Central memory CD8-positive, alpha-beta T cell (primary cell): Measurements from ENCODE around the gene POLR1C.
"Not testable (repeated sequence)": the region's sequence is repeated elsewhere in the genome, so short reads cannot be mapped to it uniquely, and the experiment has no call there.

Source experiments
- ATAC-seq: fragments of 150-1000 bp; cut with Tn5 transposase; replicated peaks from 2 replicates; pipeline ENCODE4 v1.10.0; 2022; ENCODE audit warnings: mild to moderate bottlenecking, moderate FRiP score, moderate number of reproducible peaks; ENCODE audit not compliant: poor library complexity, severe bottlenecking; ENCODE audit errors: extremely low read depth
- DNase-seq, 2 donors: peaks; one replicate each; pipeline ENCODE4 v3.0.0; 2021; ENCODE audit warnings: low spot score in 2 of 2
- H3K27ac Mint-ChIP-seq: one replicate; pipeline ENCODE4 v1.8.0; 2022; ENCODE audit warnings: low read depth, mild to moderate bottlenecking, moderate library complexity, mixed read lengths
- H3K27me3 Mint-ChIP-seq: one replicate; pipeline ENCODE4 v1.8.0; 2022; ENCODE audit warnings: mixed read lengths
- H3K36me3 Mint-ChIP-seq: one replicate; pipeline ENCODE4 v1.8.0; 2022; ENCODE audit warnings: mild to moderate bottlenecking, moderate library complexity, mixed read lengths; ENCODE audit not compliant: insufficient read depth
- H3K4me1 Mint-ChIP-seq: one replicate; pipeline ENCODE4 v1.8.0; 2022; ENCODE audit warnings: mixed read lengths
- H3K4me3 Mint-ChIP-seq: one replicate; pipeline ENCODE4 v1.8.0; 2022; ENCODE audit warnings: mild to moderate bottlenecking, moderate library complexity, mixed read lengths
- H3K9me3 Mint-ChIP-seq: one replicate; pipeline ENCODE4 v1.8.0; 2022; ENCODE audit warnings: mixed read lengths

Gene POLR1C

GRCh38 chr6:43495409-43495941 is 21.4 kb upstream of the POLR1C start:
- Mint-ChIP-seq H3K36me3 (peaks cover 9% of the 10 kb centered on the region), H3K4me3 (peak overlapping the region; percentile 58), H3K4me1 (peaks cover 31% of the 10 kb centered on the region), H3K9me3 (no peaks in the 10 kb centered on the region), H3K27ac (peak overlapping the region; percentile 91), H3K27me3 (no peaks in the 10 kb centered on the region)
- ATAC-seq: peak; percentile 84
- DNase-seq: no peak

GRCh38 chr6:43496370-43497128 is 20.3 kb upstream of the POLR1C start:
- no peak overlapping the region for H3K27ac Mint-ChIP-seq
- ATAC-seq (no peak), DNase-seq (no peak)
- H3K27me3 Mint-ChIP-seq: no peaks in the 10 kb centered on the region
- H3K4me1 Mint-ChIP-seq: peaks cover 31% of the 10 kb centered on the region
- H3K9me3 Mint-ChIP-seq: no peaks in the 10 kb centered on the region
- H3K36me3 Mint-ChIP-seq: peaks cover 20% of the 10 kb centered on the region
- no peak overlapping the region for H3K4me3 Mint-ChIP-seq

- no peak for DNase-seq
- no peaks in the 10 kb centered on the region for H3K9me3 Mint-ChIP-seq
- H3K4me3 Mint-ChIP-seq: no peak overlapping the region
- H3K27me3 Mint-ChIP-seq: no peaks in the 10 kb centered on the region
- H3K27ac Mint-ChIP-seq: no peak overlapping the region
- H3K36me3 Mint-ChIP-seq: peaks cover 20% of the 10 kb centered on the region
- peaks cover 31% of the 10 kb centered on the region for H3K4me1 Mint-ChIP-seq
- no peak for ATAC-seq
These were observed 19.8 kb upstream of the POLR1C start for GRCh38 chr6:43497129-43497396.

- no peak overlapping the region for H3K4me3 Mint-ChIP-seq
- H3K27ac Mint-ChIP-seq: no peak overlapping the region
- ATAC-seq (no peak), DNase-seq (no peak)
- no peaks in the 10 kb centered on the region for H3K27me3 Mint-ChIP-seq
- peaks cover 21% of the 10 kb centered on the region for H3K36me3 Mint-ChIP-seq
- no peaks in the 10 kb centered on the region for H3K9me3 Mint-ChIP-seq
- H3K4me1 Mint-ChIP-seq: peaks cover 26% of the 10 kb centered on the region
These were observed 19.2 kb upstream of the POLR1C start for GRCh38 chr6:43497689-43498088.

- H3K4me3 Mint-ChIP-seq, H3K27ac Mint-ChIP-seq: not testable (repeated sequence)
These were observed 18.6 kb upstream of the POLR1C start for GRCh38 chr6:43498291-43498690.

GRCh38 chr6:43499028-43499815 is 17.7 kb upstream of the POLR1C start:
- H3K4me1 Mint-ChIP-seq: peaks cover 14% of the 10 kb centered on the region
- H3K36me3 Mint-ChIP-seq: peaks cover 28% of the 10 kb centered on the region
- H3K4me3 Mint-ChIP-seq: no peak overlapping the region
- no peaks in the 10 kb centered on the region for H3K9me3 Mint-ChIP-seq
- DNase-seq (no peak), ATAC-seq (no peak)
- H3K27me3 Mint-ChIP-seq: no peaks in the 10 kb centered on the region
- no peak overlapping the region for H3K27ac Mint-ChIP-seq

More at GRCh38 chr6:43498291-43498690, 18.6 kb upstream of the POLR1C start:
- H3K9me3 Mint-ChIP-seq, H3K27me3 Mint-ChIP-seq, ATAC-seq, DNase-seq: not testable (repeated sequence)
- H3K36me3 Mint-ChIP-seq: peaks cover 21% of the 10 kb centered on the region
- H3K4me1 Mint-ChIP-seq: peaks cover 21% of the 10 kb centered on the region

GRCh38 chr6:43500921-43501320 is 16.0 kb upstream of the POLR1C start:
- Mint-ChIP-seq H3K9me3 (no peaks in the 10 kb centered on the region), H3K27me3 (no peaks in the 10 kb centered on the region)
- no peak for DNase-seq

GRCh38 chr6:43502666-43503065 is 14.2 kb upstream of the POLR1C start:
- H3K4me1 Mint-ChIP-seq: peaks cover 11% of the 10 kb centered on the region
- no peaks in the 10 kb centered on the region for H3K9me3 Mint-ChIP-seq
- DNase-seq (no peak), ATAC-seq (no peak)
- H3K27me3 Mint-ChIP-seq: peaks cover 2% of the 10 kb centered on the region
- no peak overlapping the region for H3K4me3 Mint-ChIP-seq
- peaks cover 28% of the 10 kb centered on the region for H3K36me3 Mint-ChIP-seq
- H3K27ac Mint-ChIP-seq: peak overlapping the region; percentile 35

More at GRCh38 chr6:43500921-43501320, 16.0 kb upstream of the POLR1C start:
- Mint-ChIP-seq H3K4me3 (no peak overlapping the region), H3K36me3 (peaks cover 30% of the 10 kb centered on the region), H3K4me1 (peaks cover 3% of the 10 kb centered on the region), H3K27ac (peak overlapping the region; percentile 41)
- no peak for ATAC-seq

GRCh38 chr6:43503443-43503842 is 13.4 kb upstream of the POLR1C start:
- DNase-seq (no peak), ATAC-seq (no peak)
- Mint-ChIP-seq H3K9me3 (no peaks in the 10 kb centered on the region), H3K36me3 (peaks cover 26% of the 10 kb centered on the region), H3K27ac (peak overlapping the region; percentile 35), H3K27me3 (peaks cover 10% of the 10 kb centered on the region), H3K4me3 (no peak overlapping the region), H3K4me1 (peaks cover 15% of the 10 kb centered on the region)

GRCh38 chr6:43504756-43505593 is 11.9 kb upstream of the POLR1C start:
- no peak for DNase-seq
- Mint-ChIP-seq H3K36me3 (peaks cover 23% of the 10 kb centered on the region), H3K9me3 (no peaks in the 10 kb centered on the region), H3K4me3 (no peak overlapping the region), H3K4me1 (peaks cover 25% of the 10 kb centered on the region), H3K27ac (no peak overlapping the region), H3K27me3 (peaks cover 22% of the 10 kb centered on the region)
- no peak for ATAC-seq

GRCh38 chr6:43505718-43506117 is 11.2 kb upstream of the POLR1C start:
- Mint-ChIP-seq H3K36me3 (peaks cover 20% of the 10 kb centered on the region), H3K27ac (peak overlapping the region; percentile 71), H3K4me3 (no peak overlapping the region), H3K27me3 (peaks cover 22% of the 10 kb centered on the region), H3K9me3 (no peaks in the 10 kb centered on the region), H3K4me1 (peaks cover 25% of the 10 kb centered on the region)
- ATAC-seq: no peak
- no peak for DNase-seq

GRCh38 chr6:43506171-43506570 is 10.7 kb upstream of the POLR1C start:
- DNase-seq: no peak
- Mint-ChIP-seq H3K27me3 (peaks cover 22% of the 10 kb centered on the region), H3K27ac (peak overlapping the region; percentile 71), H3K4me3 (no peak overlapping the region), H3K36me3 (peaks cover 16% of the 10 kb centered on the region), H3K9me3 (no peaks in the 10 kb centered on the region), H3K4me1 (peaks cover 26% of the 10 kb centered on the region)
- ATAC-seq: peak; percentile 4
